Immature natural killer cell (primary cell): ENCODE data around the gene ITGA3. TPM values are rescaled to one million over a fixed set of nuclear protein-coding genes. Genes with fewer than 3 reads are reported as not detected.
A peak's percentile ranks its signal among the peaks of the same experiment; 100 is the strongest.

Experiments
- DNase-seq, 3 donors: peaks; one replicate each; pipeline ENCODE4 v3.0.0; 2022; ENCODE audit warnings: mixed read lengths in 1 of 3
- H3K27ac Mint-ChIP-seq, 6 donors: one replicate each; pipeline ENCODE4 v1.8.0; 2020; ENCODE audit warnings: mixed read lengths in 6 of 6, mild to moderate bottlenecking in 5 of 6, inconsistent platforms in 4 of 6, moderate library complexity in 3 of 6
- H3K27me3 Mint-ChIP-seq, 3 donors: one replicate each; pipeline ENCODE4 v1.8.0; 2020 to 2021; ENCODE audit warnings: low read depth in 3 of 3, mild to moderate bottlenecking in 3 of 3, mixed read lengths in 3 of 3, moderate library complexity in 3 of 3, inconsistent platforms in 1 of 3
- H3K36me3 Mint-ChIP-seq, 3 donors: one replicate each; pipeline ENCODE4 v1.8.0; 2020; ENCODE audit warnings: mixed read lengths in 3 of 3, inconsistent platforms in 2 of 3, mild to moderate bottlenecking in 2 of 3
- H3K4me1 Mint-ChIP-seq, 2 donors: one replicate each; pipeline ENCODE4 v1.8.0; 2020; ENCODE audit warnings: inconsistent platforms in 2 of 2, mild to moderate bottlenecking in 2 of 2, mixed read lengths in 2 of 2, moderate library complexity in 1 of 2
- H3K4me3 Mint-ChIP-seq, 5 donors: one replicate each; pipeline ENCODE4 v1.8.0; 2020; ENCODE audit warnings: mild to moderate bottlenecking in 5 of 5, mixed read lengths in 5 of 5, inconsistent platforms in 3 of 5, moderate library complexity in 3 of 5
- H3K9me3 Mint-ChIP-seq, 6 donors: one replicate each; pipeline ENCODE4 v1.8.0; 2020; ENCODE audit warnings: mild to moderate bottlenecking in 6 of 6, mixed read lengths in 6 of 6, inconsistent platforms in 4 of 6, moderate library complexity in 3 of 6
- polyA plus RNA-seq, 3 donors: library from polyadenylated mRNA; unstranded; fragments of 300-500 nt; fragmentation: Illumina TruSeq; gene quantifications; one replicate each; pipeline ENCODE4 v1.2.3, GENCODE V29; 2021

ITGA3 gene
- polyA plus RNA-seq, 3 donors from 2014 or later = 0.54 to 1.1 TPM; not detected in 1

- H3K27ac Mint-ChIP-seq = no peak overlapping the region
- no peaks in the 10 kb centered on the region for H3K9me3 Mint-ChIP-seq
- H3K36me3 Mint-ChIP-seq = peaks cover 11 to 25% (median 15%) of the 10 kb centered on the region in 3 donors
- no peak overlapping the region for H3K4me3 Mint-ChIP-seq
- peaks cover 2 to 13% (median 11%) of the 10 kb centered on the region in 3 donors for H3K27me3 Mint-ChIP-seq
- no peak for DNase-seq
- H3K4me1 Mint-ChIP-seq = peaks cover 22% of the 10 kb centered on the region in 2 donors
Measured at GRCh38 chr17:50134206-50135110, 78.5 kb downstream of the ITGA3 start.

GRCh38 chr17:50135316-50136095 lies 79.6 kb downstream of the ITGA3 start:
- Mint-ChIP-seq H3K36me3 (peaks cover 16 to 32% (median 20%) of the 10 kb centered on the region in 3 donors), H3K4me3 (no peak overlapping the region), H3K27ac (peak overlapping the region in 1 of 6 donors; percentile 9), H3K4me1 (peaks cover 30 to 31% of the 10 kb centered on the region in 2 donors), H3K9me3 (no peaks in the 10 kb centered on the region), H3K27me3 (peaks cover 0 to 11% (median 8%) of the 10 kb centered on the region in 3 donors)
- DNase-seq = no peak

- H3K36me3 Mint-ChIP-seq = peaks cover 16 to 38% (median 20%) of the 10 kb centered on the region in 3 donors
- no peaks in the 10 kb centered on the region for H3K9me3 Mint-ChIP-seq
- no peak overlapping the region for H3K4me3 Mint-ChIP-seq
- H3K27ac Mint-ChIP-seq = peak overlapping the region in 1 of 6 donors; percentile 76
- no peak for DNase-seq
- H3K4me1 Mint-ChIP-seq = peaks cover 31% of the 10 kb centered on the region in 2 donors
- peaks cover 0 to 7% (median 4%) of the 10 kb centered on the region in 3 donors for H3K27me3 Mint-ChIP-seq
Measured at GRCh38 chr17:50136096-50136687, 80.3 kb downstream of the ITGA3 start.

- no peaks in the 10 kb centered on the region for H3K9me3 Mint-ChIP-seq
- H3K4me3 Mint-ChIP-seq = no peak overlapping the region
- peak overlapping the region in 2 of 6 donors; percentile 18 to 83 for H3K27ac Mint-ChIP-seq
- H3K4me1 Mint-ChIP-seq = peaks cover 32 to 36% of the 10 kb centered on the region in 2 donors
- peaks cover 0 to 6% (median 4%) of the 10 kb centered on the region in 3 donors for H3K27me3 Mint-ChIP-seq
- peaks cover 16 to 44% (median 20%) of the 10 kb centered on the region in 3 donors for H3K36me3 Mint-ChIP-seq
- no peak for DNase-seq
Measured at GRCh38 chr17:50137042-50137441, 81.1 kb downstream of the ITGA3 start.

- peaks cover 0 to 9% (median 4%) of the 10 kb centered on the region in 3 donors for H3K27me3 Mint-ChIP-seq
- peak overlapping the region in 2 of 6 donors; percentile 85 to 91 for H3K27ac Mint-ChIP-seq
Measured at GRCh38 chr17:50139185-50139783, 83.4 kb downstream of the ITGA3 start.

More at GRCh38 chr17:50139185-50139783, 83.4 kb downstream of the ITGA3 start:
- H3K9me3 Mint-ChIP-seq = no peaks in the 10 kb centered on the region
- peaks cover 20 to 56% (median 26%) of the 10 kb centered on the region in 3 donors for H3K36me3 Mint-ChIP-seq
- H3K4me3 Mint-ChIP-seq = no peak overlapping the region
- no peak for DNase-seq
- H3K4me1 Mint-ChIP-seq = peaks cover 50 to 55% of the 10 kb centered on the region in 2 donors

Other genes with a start within 250 kb of the ITGA3 start
- not detected for gene TAC4, start 208.0 kb upstream of the ITGA3 start, polyA plus RNA-seq
- under 1 TPM in 2 of 3 donors, not detected in 1; 0.19 to 0.32 TPM for gene DLX4, start 86.9 kb upstream of the ITGA3 start, polyA plus RNA-seq
- gene DLX3, start 60.9 kb upstream of the ITGA3 start, polyA plus RNA-seq = not detected
- 10 to 100 TPM; 36.5 to 54.5 (median 43.8) TPM for gene PDK2, start 39.2 kb downstream of the ITGA3 start, polyA plus RNA-seq
- 1 to 10 TPM in 1 of 3 donors, not detected in 2; 1.2 TPM for gene SAMD14, start 74.0 kb downstream of the ITGA3 start, polyA plus RNA-seq
- gene PPP1R9B, start 94.6 kb downstream of the ITGA3 start, polyA plus RNA-seq = 1 to 10 TPM in 1 of 3 donors, under 1 TPM in 2; 0.25 to 2.0 (median 0.66) TPM
- not detected for gene SGCA, start 109.9 kb downstream of the ITGA3 start, polyA plus RNA-seq
- not detected for gene COL1A1, start 145.5 kb downstream of the ITGA3 start, polyA plus RNA-seq
- gene TMEM92, start 218.4 kb downstream of the ITGA3 start, polyA plus RNA-seq = not detected